SK-N-SH treated with all-trans-retinoic acid at 6 μM for 48 hours (cell line): ENCODE results near the gene PRKAG2.

Source experiments
- ATAC-seq: fragments of 200-7000 bp; cut with Tn5 transposase; 3 replicates; pipeline ENCODE4 v1.9.1; 2020; ENCODE audit warnings: mild to moderate bottlenecking, moderate library complexity
- ARNTL ChIP-seq: fragments of 450-650 bp; formaldehyde crosslinking; IDR thresholded peaks from 2 replicates; pipeline ENCODE4 v1.5.0; 2020; ENCODE audit warnings: low read depth, mild to moderate bottlenecking, moderate library complexity, borderline replicate concordance
- BACH2 ChIP-seq: fragments of 250-450 bp; sonication (Bioruptor Pico); IDR thresholded peaks from 2 replicates; pipeline ENCODE4 v1.9.0; 2021; ENCODE audit warnings: mild to moderate bottlenecking, borderline replicate concordance
- CREB5 ChIP-seq: fragments of 250-450 bp; sonication (Bioruptor Pico); IDR thresholded peaks from 2 replicates; pipeline ENCODE4 v1.5.1; 2020; ENCODE audit warnings: low read depth, mild to moderate bottlenecking, moderate library complexity
- ESRRG ChIP-seq: fragments of 250-450 bp; sonication (Bioruptor Pico); IDR thresholded peaks from 2 replicates; pipeline ENCODE4 v1.6.1; 2021; ENCODE audit warnings: mild to moderate bottlenecking
- GLIS3 ChIP-seq: fragments of 250-450 bp; sonication (Bioruptor Pico); IDR thresholded peaks from 2 replicates; pipeline ENCODE4 v1.5.0; 2020; ENCODE audit warnings: mild to moderate bottlenecking, moderate library complexity
- ISL1 ChIP-seq: fragments of 250-450 bp; sonication (Bioruptor Pico); IDR thresholded peaks from 2 replicates; pipeline ENCODE4 v2.1.2; 2022; ENCODE audit warnings: mild to moderate bottlenecking, moderate library complexity
- OSR1 ChIP-seq: fragments of 250-450 bp; sonication (Bioruptor Pico); IDR thresholded peaks from 2 replicates; pipeline ENCODE4 v1.8.0; 2022; ENCODE audit warnings: moderate library complexity, mild to moderate bottlenecking, inconsistent platforms
- PPARA ChIP-seq: fragments of 250-450 bp; sonication (Bioruptor Pico); IDR thresholded peaks from 2 replicates; pipeline ENCODE4 v1.5.0; 2020; ENCODE audit warnings: mild to moderate bottlenecking, borderline replicate concordance
- RARB ChIP-seq: fragments of 250-450 bp; sonication (Bioruptor Pico); IDR thresholded peaks from 2 replicates; pipeline ENCODE4 v1.8.0; 2021; ENCODE audit warnings: mild to moderate bottlenecking, moderate library complexity
- TCF4 ChIP-seq: fragments of 250-450 bp; sonication (Bioruptor Pico); IDR thresholded peaks from 2 replicates; pipeline ENCODE4 v1.8.0; 2021; ENCODE audit warnings: mild to moderate bottlenecking, moderate library complexity, borderline replicate concordance
- TOX ChIP-seq: fragments of 250-450 bp; sonication (Bioruptor Pico); IDR thresholded peaks from 2 replicates; pipeline ENCODE4 v1.8.0; 2021; ENCODE audit warnings: mild to moderate bottlenecking, moderate library complexity, borderline replicate concordance
- ZC3H10 ChIP-seq: fragments of 250-450 bp; sonication (Bioruptor Pico); IDR thresholded peaks from 2 replicates; pipeline ENCODE4 v1.5.1; 2021; ENCODE audit warnings: mild to moderate bottlenecking, moderate library complexity
- ZFP3 ChIP-seq: fragments of 250-450 bp; sonication (Bioruptor Pico); IDR thresholded peaks from 2 replicates; pipeline ENCODE4 v1.5.0; 2020; ENCODE audit warnings: mild to moderate bottlenecking, moderate library complexity
- ZNF565 ChIP-seq: fragments of 450-650 bp; formaldehyde crosslinking; conservative IDR thresholded peaks from 2 replicates; pipeline ENCODE4 v1.5.0; 2020; ENCODE audit warnings: low read depth, mild to moderate bottlenecking, moderate library complexity
- ZNF8 ChIP-seq: fragments of 450-650 bp; formaldehyde crosslinking; IDR thresholded peaks from 2 replicates; pipeline ENCODE4 v1.5.0; 2020; ENCODE audit warnings: mild to moderate bottlenecking, moderate library complexity
- TF ChIP-seq, protein P1 (sequence below): fragments of 250-450 bp; sonication (Bioruptor Pico); IDR thresholded peaks from 2 replicates; pipeline ENCODE4 v1.5.0; 2020; ENCODE audit warnings: mild to moderate bottlenecking, moderate library complexity
- TF ChIP-seq, protein P2 (sequence below): fragments of 250-450 bp; sonication (Bioruptor Pico); IDR thresholded peaks from 2 replicates; pipeline ENCODE4 v1.8.0; 2020; ENCODE audit warnings: mild to moderate bottlenecking, moderate library complexity, borderline replicate concordance

PRKAG2 gene

DNA sequence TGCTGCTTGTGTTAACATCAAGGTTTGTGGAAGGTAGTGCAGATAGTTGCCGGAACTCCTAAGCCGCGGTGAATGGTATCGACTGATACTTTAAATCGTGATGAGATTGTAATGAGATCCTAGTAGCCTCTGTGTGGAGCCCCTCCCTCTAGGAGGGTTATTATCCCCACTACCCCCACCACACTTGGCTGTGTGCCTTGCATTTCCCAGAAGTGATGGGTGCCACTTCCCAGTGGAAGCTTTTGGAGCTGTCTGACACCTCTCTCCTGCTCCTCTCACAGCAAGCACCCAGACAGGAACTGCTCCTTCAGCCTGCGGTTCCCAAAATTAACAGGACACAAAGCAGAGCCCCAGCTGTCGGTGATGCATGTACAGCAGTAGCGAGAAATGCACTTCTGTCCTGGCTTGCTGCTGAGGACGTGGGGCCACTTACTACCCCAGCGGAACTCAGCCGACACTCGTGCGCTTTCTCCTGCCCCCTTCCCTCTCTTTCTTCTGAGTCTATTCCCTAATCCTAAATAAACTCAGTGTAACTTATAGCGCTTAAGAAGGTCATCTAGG lies 52.5 kb downstream of the PRKAG2 start:
- no peak; the same call in 1 of the 3 replicates for ATAC-seq

DNA sequence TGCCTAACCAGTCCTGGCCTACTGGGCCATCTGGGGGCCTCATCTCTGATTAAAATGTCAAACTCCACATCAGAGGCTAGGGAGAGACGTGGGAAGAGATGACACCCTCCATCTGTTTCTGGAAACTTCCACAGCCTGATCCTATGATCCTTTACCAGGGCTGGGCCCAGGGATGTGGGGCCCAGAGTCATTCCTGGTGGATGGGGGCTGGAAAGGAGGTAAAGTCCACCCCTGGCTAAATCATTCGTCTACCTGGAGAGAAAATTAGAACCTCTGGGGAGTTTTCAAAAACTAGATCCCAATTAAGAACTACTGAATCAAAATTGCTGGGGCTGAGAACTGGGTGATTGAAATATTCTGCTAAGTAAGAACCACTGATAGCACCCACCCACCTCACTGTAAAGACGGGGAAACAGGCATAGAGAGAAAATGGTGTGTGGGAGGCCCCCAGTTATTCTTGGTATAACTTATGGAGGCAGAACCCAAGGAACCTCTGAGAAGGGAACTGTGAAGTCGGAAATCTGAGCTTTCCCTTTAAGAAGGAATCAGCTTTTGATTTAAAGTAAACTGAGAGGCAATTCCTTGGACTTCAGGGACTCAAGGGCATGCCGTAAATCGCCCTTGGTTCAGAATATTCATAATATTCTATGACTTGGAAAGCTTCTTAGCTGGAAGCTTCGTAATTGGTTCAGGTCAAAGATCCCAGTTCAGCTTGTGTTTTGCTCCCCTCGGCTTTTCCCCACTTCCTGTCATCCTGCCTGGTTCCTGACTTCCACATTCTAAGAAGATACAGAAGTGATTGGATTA lies 53.1 kb downstream of the PRKAG2 start:
- no peak for ATAC-seq
- TF ChIP-seq ARNTL (CRISPR knock-in tag) (no peak), PPARA (CRISPR knock-in tag) (no peak), BACH2 (CRISPR knock-in tag) (no peak)
- TF ChIP-seq, protein P1, sequence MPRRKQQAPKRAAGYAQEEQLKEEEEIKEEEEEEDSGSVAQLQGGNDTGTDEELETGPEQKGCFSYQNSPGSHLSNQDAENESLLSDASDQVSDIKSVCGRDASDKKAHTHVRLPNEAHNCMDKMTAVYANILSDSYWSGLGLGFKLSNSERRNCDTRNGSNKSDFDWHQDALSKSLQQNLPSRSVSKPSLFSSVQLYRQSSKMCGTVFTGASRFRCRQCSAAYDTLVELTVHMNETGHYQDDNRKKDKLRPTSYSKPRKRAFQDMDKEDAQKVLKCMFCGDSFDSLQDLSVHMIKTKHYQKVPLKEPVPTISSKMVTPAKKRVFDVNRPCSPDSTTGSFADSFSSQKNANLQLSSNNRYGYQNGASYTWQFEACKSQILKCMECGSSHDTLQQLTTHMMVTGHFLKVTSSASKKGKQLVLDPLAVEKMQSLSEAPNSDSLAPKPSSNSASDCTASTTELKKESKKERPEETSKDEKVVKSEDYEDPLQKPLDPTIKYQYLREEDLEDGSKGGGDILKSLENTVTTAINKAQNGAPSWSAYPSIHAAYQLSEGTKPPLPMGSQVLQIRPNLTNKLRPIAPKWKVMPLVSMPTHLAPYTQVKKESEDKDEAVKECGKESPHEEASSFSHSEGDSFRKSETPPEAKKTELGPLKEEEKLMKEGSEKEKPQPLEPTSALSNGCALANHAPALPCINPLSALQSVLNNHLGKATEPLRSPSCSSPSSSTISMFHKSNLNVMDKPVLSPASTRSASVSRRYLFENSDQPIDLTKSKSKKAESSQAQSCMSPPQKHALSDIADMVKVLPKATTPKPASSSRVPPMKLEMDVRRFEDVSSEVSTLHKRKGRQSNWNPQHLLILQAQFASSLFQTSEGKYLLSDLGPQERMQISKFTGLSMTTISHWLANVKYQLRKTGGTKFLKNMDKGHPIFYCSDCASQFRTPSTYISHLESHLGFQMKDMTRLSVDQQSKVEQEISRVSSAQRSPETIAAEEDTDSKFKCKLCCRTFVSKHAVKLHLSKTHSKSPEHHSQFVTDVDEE (CRISPR knock-in tag) = no peak

More for the DNA sequence above, 52.5 kb downstream of the PRKAG2 start:
- TF ChIP-seq TCF4 (CRISPR knock-in tag) (no peak), ISL1 (no peak), CREB5 (CRISPR knock-in tag) (no peak), ZNF565 (no peak), ZNF8 (CRISPR knock-in tag) (no peak), TOX (CRISPR knock-in tag) (no peak), GLIS3 (CRISPR knock-in tag) (no peak), OSR1 (CRISPR knock-in tag) (no peak), RARB (no peak), ZFP3 (CRISPR knock-in tag) (no peak), ESRRG (CRISPR knock-in tag) (no peak)
- TF ChIP-seq, protein P1 (CRISPR knock-in tag) = no peak
- TF ChIP-seq, all 23 proteins: peak for 0

- no peak; the same call in 1 of the 3 replicates for ATAC-seq
- TF ChIP-seq ZC3H10 (CRISPR knock-in tag) (no peak), ZNF8 (CRISPR knock-in tag) (no peak), ISL1 (no peak), GLIS3 (CRISPR knock-in tag) (no peak), ESRRG (CRISPR knock-in tag) (no peak), TOX (CRISPR knock-in tag) (no peak)
- TF ChIP-seq, protein P2, sequence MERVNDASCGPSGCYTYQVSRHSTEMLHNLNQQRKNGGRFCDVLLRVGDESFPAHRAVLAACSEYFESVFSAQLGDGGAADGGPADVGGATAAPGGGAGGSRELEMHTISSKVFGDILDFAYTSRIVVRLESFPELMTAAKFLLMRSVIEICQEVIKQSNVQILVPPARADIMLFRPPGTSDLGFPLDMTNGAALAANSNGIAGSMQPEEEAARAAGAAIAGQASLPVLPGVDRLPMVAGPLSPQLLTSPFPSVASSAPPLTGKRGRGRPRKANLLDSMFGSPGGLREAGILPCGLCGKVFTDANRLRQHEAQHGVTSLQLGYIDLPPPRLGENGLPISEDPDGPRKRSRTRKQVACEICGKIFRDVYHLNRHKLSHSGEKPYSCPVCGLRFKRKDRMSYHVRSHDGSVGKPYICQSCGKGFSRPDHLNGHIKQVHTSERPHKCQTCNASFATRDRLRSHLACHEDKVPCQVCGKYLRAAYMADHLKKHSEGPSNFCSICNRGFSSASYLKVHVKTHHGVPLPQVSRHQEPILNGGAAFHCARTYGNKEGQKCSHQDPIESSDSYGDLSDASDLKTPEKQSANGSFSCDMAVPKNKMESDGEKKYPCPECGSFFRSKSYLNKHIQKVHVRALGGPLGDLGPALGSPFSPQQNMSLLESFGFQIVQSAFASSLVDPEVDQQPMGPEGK (CRISPR knock-in tag) = no peak
These were observed 54.3 kb downstream of the PRKAG2 start for GRCh38 chr7:151822541-151823181.
